Camera-type eye (tissue), 1 donor: ENCODE results near the gene USP9X. TPM values are rescaled to one million over a fixed set of nuclear protein-coding genes. Genes with fewer than 3 reads are reported as not detected.

ENCODE experiments used
- total RNA-seq: library from RNA; depleted of rRNA; stranded (reverse); fragments of >200 nt; gene quantifications from one replicate; pipeline ENCODE4 v1.2.3, GENCODE V29; 2014

Gene USP9X, protein sequence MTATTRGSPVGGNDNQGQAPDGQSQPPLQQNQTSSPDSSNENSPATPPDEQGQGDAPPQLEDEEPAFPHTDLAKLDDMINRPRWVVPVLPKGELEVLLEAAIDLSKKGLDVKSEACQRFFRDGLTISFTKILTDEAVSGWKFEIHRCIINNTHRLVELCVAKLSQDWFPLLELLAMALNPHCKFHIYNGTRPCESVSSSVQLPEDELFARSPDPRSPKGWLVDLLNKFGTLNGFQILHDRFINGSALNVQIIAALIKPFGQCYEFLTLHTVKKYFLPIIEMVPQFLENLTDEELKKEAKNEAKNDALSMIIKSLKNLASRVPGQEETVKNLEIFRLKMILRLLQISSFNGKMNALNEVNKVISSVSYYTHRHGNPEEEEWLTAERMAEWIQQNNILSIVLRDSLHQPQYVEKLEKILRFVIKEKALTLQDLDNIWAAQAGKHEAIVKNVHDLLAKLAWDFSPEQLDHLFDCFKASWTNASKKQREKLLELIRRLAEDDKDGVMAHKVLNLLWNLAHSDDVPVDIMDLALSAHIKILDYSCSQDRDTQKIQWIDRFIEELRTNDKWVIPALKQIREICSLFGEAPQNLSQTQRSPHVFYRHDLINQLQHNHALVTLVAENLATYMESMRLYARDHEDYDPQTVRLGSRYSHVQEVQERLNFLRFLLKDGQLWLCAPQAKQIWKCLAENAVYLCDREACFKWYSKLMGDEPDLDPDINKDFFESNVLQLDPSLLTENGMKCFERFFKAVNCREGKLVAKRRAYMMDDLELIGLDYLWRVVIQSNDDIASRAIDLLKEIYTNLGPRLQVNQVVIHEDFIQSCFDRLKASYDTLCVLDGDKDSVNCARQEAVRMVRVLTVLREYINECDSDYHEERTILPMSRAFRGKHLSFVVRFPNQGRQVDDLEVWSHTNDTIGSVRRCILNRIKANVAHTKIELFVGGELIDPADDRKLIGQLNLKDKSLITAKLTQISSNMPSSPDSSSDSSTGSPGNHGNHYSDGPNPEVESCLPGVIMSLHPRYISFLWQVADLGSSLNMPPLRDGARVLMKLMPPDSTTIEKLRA (N-terminal part only)
- total RNA-seq, result 180 TPM

DNA sequence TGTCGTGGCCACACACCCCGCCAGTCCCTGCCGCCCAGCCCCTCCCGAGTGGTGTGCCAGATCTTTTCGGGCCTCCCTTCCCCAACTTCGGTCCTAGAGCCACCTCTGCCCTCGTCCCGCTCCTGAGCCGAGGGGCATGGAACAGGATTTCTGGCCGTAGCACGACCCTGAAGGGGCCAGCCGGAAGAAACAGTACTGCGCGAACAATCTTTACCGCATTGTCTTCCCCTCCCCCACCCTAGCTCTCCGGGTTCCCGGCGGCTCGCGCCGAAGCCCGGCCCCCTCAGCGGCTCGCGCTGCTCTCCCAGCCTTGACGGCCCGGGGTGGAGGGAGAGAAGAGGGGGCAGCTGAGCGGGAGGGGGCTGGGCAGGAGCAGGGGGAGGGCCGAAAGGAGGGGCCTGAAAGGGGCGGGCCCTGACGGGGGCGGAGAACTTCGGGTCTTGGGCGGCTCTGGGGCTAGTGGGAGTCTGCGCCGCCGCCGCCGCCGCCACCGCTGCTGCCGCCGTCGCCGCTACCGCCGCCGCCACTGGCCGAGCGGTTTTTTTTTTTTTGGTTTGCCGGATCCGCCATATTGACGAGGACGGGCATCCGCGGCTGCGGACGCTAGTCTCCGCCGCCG, at the start of gene USP9X:
TSS of gene USP9X (plus strand) at position 553 of the 619 bp plus-strand sequence. CDS start 38,184 bp downstream, outside the sequence.

Other genes with a start within 250 kb of the USP9X start
- gene DDX3X, start 248.7 kb downstream of the USP9X start, total RNA-seq, result 368 TPM